Hippocampal formation (tissue), 2 donors: ENCODE measurements around the gene NBEA.
A peak's percentile ranks its signal among the peaks of the same experiment; 100 is the strongest.

Experiments used
- DNase-seq, 2 donors: peaks; one replicate each; lab custom pipeline; 2025; lab: John Stamatoyannopoulos, UW

The NBEA gene

DNA sequence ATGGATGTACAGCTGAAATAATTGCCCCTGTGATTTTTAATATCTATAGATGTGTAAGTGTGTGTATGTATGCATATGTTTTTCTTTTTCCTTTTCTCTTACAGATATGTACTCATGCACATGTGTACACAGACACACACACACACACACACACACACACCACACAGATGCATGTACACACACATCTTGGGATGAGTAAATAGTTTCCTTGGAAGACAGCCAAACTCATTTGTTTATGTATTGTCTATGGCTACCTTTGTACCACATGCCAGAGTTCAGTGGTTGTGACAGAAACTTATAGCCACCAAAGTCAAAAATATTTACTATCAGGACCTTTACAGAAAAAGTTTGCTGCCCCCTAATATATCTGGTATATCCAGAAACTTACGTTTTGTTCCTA is 341.8 kb downstream of the NBEA start:
- DNase-seq: no peak

GRCh38 chr13:35285677-35286076 is 343.6 kb downstream of the NBEA start:
- no peak for DNase-seq

DNA sequence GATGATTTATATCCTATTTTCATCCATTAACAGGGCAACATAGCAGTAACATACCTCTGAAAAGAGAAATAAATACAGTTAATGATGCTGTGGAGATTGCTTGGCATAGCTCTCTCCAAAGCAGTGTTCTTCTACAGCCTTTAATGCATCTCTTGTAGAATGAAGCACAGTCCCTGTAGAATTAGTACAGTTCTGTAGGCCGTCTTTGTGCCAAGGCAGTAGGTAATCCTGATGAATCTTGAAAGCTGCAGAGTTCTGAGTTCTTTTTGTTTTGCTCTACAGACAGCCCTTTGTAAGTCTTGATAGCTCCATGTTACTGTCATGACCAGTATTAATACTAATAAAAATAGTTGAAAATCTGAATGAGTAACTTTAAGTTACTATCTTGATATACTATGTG is 350.3 kb downstream of the NBEA start:
- no peak for DNase-seq

- no peak for DNase-seq
Observed at GRCh38 chr13:35293579-35294226, 351.6 kb downstream of the NBEA start.

DNA sequence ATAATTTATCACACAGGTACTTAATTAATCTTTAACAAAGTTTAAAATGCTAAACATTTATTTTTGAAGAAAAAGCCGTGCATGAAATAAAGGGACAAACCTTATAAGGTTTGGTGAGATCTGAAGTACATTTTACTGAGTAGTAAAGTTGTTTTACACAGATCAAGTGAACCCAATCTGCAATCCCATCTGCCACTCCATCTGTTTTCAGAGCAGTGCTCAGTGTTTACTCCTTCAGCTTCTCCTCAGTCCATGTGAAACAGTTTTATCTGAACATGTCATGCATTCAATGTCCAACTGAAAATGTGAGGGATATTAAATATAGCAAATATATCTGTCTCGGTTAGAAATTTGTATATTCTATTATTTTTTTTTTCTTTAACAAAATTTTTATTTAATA is 367.6 kb downstream of the NBEA start:
- peak in 1 of 2 donors; percentile 36 for DNase-seq

GRCh38 chr13:35332134-35332533 is 390.1 kb downstream of the NBEA start:
- DNase-seq: no peak

DNA sequence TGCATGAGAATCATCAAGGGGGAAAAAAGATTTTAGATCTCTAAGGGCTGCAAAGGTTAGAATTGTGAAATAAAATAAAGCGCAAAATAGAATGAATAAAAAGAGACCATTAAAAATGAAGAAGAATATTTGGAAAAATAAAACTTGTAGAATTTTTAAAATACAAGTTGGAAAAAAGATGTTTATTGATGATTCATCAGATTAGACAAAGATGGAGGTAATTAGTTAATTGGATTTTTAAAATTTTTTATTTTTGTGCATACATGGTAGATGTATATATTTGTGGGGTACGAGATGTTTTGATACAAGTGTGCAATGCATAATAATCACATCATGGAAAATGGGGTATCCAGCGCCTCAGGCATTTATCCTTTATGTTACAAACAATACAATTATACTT is 391.1 kb downstream of the NBEA start:
- no peak for DNase-seq

DNA sequence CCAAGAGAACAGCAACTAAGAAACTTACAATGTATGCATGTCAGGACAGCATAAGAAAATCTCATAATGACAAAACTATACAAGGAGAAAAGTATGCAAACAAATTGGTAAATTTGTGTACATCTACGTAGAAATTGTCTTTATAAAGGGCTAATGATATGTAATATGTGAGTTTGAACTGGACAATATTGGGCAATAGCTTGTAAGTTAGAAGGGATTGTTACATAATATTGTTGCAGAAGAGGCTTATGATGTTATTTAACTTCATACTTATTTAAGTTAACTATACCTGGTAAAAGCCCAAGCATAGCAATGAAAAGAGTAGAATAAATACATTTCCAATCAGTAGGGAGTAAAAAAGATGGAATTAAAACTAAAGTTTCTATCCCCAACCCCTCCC is 400.4 kb downstream of the NBEA start:
- DNase-seq: no peak

- DNase-seq: peak; percentile 17 to 37
Observed at GRCh38 chr13:35343417-35343816, 401.3 kb downstream of the NBEA start.

DNA sequence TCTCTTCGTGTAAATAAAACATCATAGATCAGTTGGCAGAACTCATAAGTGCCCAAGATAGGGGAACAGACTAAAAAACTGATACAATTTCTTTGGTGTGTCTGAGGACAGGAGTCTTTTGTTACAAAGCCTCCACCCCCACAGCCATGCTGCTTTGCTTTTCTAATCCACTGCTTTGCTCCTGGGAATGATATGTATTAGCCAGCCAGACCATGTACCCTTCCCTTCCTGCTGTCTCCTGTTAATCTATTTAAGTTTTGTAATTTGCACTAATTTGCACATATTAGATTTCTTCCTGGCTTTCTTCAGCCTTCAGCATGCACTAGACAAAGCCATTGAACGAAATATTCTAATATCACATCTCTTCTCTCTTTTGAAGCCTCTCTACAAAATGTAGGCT is 403.9 kb downstream of the NBEA start:
- no peak for DNase-seq

DNA sequence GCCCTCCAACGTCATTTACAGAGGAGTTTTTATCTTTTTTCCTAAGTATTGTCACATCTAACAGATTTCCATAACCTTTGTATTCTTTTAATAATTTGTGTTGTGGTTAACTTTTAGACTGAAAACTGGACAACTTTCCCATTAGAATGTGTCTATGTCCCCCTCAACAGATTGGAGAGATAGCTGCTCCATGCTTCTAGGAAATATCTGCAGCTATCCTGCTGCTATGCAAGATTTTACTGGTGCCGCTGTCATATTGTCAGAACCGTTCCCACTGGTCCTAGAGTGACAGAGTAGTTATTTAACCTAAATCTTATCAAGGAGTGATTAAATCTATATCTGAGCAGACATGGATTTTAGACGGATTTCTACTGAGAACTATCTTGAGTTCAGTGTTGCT is 404.4 kb downstream of the NBEA start:
- DNase-seq: no peak

- no peak for DNase-seq
Observed at GRCh38 chr13:35347679-35348205, 405.7 kb downstream of the NBEA start.

DNA sequence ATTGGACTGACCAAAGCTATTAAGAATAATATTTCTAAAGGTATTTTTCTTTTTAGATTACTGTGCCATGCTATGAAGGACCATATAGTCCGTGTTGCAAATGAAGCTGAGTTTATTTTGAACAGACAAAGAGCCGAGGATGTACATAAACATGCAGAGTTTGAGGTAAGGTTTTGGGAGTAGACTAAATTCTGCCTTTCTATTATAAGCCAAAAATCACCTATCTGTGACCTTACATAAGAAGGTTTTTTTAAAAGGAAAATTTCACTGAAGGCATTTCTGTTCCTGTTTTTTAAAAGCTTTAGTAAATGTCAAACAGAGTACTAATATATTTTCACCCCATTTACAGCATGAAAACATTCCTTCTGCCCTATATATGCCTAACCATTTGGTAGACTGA is 407.0 kb downstream of the NBEA start:
- no peak for DNase-seq

- no peak for DNase-seq
Observed at GRCh38 chr13:35349673-35350278, 407.7 kb downstream of the NBEA start.

- no peak for DNase-seq
Observed at GRCh38 chr13:35354285-35354684, 412.2 kb downstream of the NBEA start.

- DNase-seq: no peak
Observed at GRCh38 chr13:35354882-35355281, 412.8 kb downstream of the NBEA start.

GRCh38 chr13:35356572-35356971 is 414.5 kb downstream of the NBEA start:
- no peak for DNase-seq

- no peak for DNase-seq
Observed at GRCh38 chr13:35365883-35366282, 423.8 kb downstream of the NBEA start.

DNA sequence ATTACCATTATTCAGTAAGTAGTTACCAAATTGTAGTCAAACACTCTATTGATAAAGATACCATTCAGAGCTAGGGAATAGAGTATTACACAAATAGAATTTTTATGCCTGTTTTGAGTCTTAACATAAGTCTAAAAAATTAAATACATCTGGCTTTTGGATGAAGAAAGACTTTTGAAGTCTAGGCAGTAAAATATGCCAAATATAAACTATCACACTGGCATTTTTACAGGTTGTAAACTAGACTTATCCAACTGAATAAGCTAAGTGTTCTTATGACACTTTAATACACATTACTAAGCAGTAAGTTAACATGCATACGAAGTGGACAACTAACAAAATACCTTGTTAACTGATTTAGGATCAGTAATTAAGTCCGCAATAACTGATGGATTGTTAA is 425.5 kb downstream of the NBEA start:
- no peak for DNase-seq

DNA sequence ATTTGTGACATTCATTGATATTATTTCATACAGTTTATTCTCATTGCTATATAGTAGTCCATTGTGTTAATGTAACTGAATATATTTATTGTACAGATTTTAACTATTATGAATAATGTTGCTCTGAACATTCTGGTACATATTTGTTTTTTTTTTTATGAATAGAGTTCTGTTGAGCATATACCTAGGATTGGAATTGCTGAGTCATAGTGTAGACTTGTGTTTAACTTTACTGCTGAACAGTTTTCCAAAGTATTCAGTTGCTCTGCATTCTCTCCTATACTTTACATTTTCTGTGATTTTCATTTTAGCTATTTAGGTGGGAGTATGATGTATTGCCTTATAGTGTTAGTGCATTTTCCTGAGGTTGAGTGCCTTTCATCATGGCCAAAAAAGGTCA is 436.9 kb downstream of the NBEA start:
- no peak for DNase-seq

GRCh38 chr13:35379663-35380062 is 437.6 kb downstream of the NBEA start:
- no peak for DNase-seq

DNA sequence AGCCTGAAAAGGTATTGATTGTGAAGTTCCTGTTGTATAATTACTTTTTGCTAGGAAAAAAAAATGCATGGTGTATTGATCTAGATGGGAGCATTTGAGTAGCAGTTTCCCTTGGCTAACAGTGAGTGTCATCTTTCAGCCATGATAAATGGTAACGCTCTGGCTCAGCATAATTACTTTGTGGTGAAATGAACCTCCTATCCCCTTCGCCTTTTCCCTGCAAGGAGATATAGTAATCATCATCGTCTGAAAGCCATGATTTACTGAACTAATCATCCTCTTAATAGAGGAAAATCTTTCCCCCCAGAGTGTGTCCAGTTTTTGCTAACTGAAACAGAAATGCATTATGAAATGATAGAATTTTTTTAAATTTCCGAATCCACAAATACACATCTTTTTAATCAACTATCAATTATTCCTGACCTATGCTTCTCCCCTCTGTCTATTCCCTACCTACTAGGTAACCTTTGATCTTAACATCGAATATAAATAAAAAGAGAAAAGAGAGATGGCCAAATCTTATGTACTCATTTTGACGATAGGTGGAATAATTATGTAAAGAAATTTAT is 445.7 kb downstream of the NBEA start:
- DNase-seq: no peak
